Spleen (tissue), 7 donors: ENCODE measurements around the gene DUSP5.

Source experiments
- CTCF ChIP-seq, 11 experiments: fragments of 200-600 bp in 7 of 11; fragments of 450-650 bp in 4 of 11; sonication (generic) in 4 of 11; IDR thresholded peaks in 8 of 11; conservative IDR thresholded peaks in 3 of 11; 1 replicate in 7 of 11; 2 replicates in 4 of 11; pipeline versions ENCODE4 v1.4.0 to v1.8.0; 2016 to 2021; ENCODE audit warnings: antibody characterized with exemption in 11 of 11, inconsistent platforms in 4 of 11, mild to moderate bottlenecking in 1 of 11
- POLR2A ChIP-seq, 3 donors: fragments of 450-650 bp; IDR thresholded peaks; one replicate each; pipeline ENCODE4 v1.5.1; 2017; ENCODE audit warnings: antibody characterized with exemption in 3 of 3, mild to moderate bottlenecking in 1 of 3
- POLR2AphosphoS5 ChIP-seq, 3 donors: sonication (generic); formaldehyde crosslinking; IDR thresholded peaks; one replicate each; pipeline ENCODE4 v1.5.1; 2017; ENCODE audit warnings: antibody characterized with exemption in 3 of 3
- donor health status: DM: no; HTN: no; CAD: no; lungs with moderate emphysema.
- donor health status: DM: no; HTN: no; CAD: no.
- donor health status: DM: no; HTN: no; CAD: no.

DNA sequence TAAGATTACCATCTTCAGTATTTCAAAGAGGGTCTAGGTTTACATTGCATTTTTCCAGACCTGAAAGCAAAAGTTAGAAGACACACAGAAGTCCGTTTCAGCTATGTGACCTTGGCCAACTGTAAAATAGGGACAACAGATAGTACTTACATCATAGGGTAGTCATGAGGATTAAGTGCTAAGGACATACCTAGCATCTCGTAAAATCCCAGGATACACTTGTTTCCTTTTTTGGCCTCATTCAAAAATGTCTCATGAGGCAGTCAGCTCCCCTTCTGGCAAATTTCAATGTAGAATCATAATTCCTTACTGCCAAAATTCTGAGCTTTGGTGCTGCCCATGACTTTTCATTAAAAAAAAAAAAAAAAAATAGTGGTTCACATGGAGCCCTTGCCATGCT lies 6.4 kb upstream of the DUSP5 start:
- TF ChIP-seq POLR2AphosphoS5 (IDR thresholded peaks at IDR 0.05) (no peak), CTCF (IDR thresholded peaks at IDR 0.05 in 8 of 11, conservative IDR thresholded peaks at IDR 0.05 in 3 of 11) (no peak), POLR2A (IDR thresholded peaks at IDR 0.05) (no peak)
